ENCODE data around the gene TBCD. TPM values are rescaled to one million over a fixed set of nuclear protein-coding genes. Genes with fewer than 3 reads are reported as not detected.
"Not testable (repeated sequence)": the region's sequence is repeated elsewhere in the genome, so short reads cannot be mapped to it uniquely, and the experiment has no call there.

The TBCD gene
- total RNA-seq, 2 donors from 2014 or later = 72.5 to 80.5 TPM

DNA sequence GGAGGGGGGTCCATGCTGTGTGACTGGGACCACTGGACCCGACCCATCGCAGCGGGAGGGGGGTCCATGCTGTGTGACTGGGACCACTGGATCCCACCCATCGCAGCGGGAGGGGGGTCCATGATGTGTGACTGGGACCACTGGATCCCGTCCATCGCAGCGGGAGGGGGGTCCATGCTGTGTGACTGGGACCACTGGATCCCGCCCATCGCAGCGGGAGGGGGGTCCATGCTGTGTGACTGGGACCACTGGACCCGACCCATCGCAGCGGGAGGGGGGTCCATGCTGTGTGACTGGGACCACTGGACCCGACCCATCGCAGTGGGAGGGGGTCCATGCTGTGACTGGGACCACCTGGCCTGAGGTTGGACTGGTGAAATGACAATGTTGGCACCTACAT, 33.7 kb downstream of the TBCD start:
- intact Hi-C loops (cut with DNase I) = loop anchor here in 1 of 2 donors (10.0 kb wide), 1 partner anchor 431 kb away; the partner anchor contains the start of gene TEX19

DNA sequence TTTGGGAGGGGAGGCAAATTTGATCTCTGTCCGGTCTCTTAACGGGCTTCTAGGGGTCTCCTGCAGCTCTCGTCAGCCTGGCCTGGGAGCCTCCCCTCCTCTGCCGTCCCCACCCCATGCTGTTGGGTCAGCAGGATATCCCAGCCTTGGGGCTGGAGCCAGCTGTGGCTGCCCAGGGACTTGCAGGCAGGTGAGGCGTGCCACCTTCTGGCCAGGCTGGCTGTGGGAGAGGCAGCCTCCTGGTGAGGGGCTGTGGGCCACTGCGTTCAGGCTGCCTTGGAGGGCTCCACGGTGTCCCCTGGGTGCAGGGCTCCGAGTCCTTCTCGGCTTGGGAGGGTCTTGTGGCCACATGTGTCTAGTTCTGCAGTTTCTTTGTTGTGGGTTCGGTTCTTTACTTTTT, 34.6 kb downstream of the TBCD start:
- intact Hi-C loops (cut with DNase I) = loop anchor here in 1 of 2 donors (10.0 kb wide), 1 partner anchor 432 kb away; the partner anchor contains the start of gene TEX19
- DNase-seq (ENCODE audit: low spot score) = no peak

More for the DNA sequence above, 33.7 kb downstream of the TBCD start:
- not testable (repeated sequence) for DNase-seq (ENCODE audit: low spot score)

DNA sequence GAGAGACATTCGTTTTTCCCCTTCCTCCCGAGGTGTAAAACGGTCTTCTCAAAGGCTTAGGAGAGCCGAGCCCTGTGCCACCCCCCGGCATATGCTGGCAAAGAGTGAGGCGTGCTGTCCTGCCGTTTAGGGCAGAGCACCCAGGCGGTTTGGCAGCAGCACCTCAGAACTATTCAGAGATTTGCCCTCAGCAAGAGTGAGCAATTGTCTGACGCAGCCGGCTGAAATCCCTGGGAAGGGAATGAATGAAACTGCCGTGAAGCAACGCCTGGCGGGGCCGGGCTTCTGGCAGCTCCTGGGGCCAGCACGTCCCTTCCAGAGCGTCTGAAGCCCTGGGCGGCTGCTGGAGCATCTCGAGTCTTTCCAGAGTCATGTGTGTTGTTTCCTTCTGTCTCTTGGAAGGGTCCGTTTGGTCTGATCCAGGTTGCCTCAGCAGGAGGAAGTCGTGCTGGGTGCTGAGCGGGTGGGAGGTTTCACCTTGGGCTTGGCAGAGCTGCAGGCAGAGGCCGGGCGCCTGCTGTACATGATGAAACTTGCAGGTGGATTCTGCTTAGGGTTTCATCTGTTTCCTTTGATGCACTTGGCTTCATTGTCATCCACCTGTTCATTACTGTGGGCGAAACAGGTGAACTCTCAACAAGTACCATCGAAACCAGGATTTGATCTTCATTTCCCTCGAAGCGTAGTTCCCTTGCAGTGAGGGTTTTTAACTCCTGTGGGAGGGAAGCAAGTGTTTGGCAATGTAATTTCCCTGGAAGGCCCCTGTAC, 35.4 kb downstream of the TBCD start:
- peak; percentile 96 for DNase-seq (ENCODE audit: low spot score)
- intact Hi-C loops (cut with DNase I) = loop anchor here in 1 of 2 donors (10.0 kb wide), 1 partner anchor 432 kb away; the partner anchor contains the start of gene TEX19

DNA sequence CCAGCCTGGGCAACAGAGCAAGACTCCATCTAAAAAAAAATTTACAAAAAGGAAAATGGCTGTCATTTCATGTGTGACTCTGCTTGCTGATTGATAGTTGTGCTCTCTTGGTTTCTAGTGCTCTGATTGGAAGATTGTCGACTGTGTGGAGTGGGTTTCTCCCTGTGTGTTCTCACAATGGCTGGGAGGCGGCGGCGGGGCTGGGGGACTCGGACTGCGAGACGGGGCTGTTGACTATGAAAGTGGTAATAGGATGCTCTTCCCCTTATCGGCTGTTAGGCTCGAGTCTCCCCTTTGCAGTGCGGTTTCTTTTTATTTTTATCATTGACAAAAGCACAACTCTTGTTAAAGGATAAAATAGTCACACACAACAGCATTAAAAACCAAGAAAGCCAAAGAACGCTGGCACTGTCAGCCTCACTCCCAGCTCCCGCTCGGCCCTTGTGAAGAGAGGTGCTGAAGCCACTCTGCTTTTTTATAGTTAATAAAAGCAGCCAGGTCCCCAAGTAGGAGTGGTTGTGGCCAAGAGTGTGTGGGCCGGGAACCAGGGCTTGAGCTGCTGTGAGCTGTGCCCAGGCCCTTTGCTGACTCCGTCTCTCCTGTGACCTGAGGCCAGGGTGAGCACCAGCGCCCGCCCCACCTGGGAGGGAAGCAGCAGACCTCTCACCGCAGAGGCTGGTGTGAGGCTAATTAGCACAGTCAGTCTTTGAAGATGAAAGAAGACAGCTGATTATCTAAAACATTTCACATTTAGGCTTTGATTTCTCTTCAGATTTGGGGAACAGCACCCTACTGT, 36.5 kb downstream of the TBCD start:
- intact Hi-C loops (cut with DNase I) = loop anchor here in 1 of 2 donors (10.0 kb wide), 1 partner anchor 434 kb away; the partner anchor contains the start of gene TEX19
- DNase-seq (ENCODE audit: low spot score) = no peak

DNA sequence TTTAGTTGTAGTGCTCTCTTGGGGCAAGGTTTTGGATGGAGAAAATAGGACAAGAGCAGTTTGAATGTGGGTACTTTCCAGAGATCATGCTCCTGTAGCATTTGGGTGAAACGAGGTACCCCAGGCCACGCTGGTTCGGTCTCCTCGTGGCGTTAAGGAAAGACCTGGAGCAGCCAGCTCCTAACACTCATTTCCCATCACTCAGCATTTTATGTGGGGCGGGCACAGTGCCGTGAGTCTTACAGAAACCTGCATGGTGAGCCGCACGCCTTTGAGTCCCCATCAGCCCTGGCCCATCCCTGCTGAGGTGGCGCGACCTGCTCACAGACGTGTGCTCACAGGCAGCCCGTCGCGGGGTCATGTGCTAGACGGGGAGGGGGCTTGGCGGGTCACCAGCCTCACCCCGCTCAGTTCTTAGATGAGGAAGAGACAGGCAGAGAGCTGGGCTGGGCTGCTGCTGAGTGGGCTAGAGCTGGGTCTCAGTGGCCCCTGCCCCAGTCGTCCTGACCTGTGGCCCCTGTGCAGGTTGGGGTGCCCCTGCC, 37.3 kb downstream of the TBCD start:
- no peak for DNase-seq (ENCODE audit: low spot score)
- intact Hi-C loops (cut with DNase I) = loop anchor here in 1 of 2 donors (10.0 kb wide), 1 partner anchor 434 kb away; the partner anchor contains the start of gene TEX19

DNA sequence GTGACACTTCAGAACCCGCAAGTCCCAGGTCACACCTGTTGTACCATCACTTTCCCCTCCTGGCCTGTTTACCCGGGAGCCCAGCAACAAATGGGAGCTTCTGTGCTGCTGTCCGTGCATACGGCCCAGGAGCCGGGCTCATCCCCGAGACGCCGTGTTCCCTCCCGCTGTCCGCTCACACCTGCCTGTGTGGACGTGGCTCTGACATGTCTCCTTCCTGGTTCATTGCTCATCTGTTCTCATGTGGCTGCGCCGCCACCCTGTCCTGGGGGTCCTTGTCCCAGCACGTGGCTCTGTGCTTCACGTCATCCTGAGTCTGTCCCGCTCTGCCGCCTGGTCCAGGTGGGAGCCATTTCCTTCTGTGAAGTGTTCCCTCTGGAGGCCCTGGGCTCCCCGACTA, 37.9 kb downstream of the TBCD start:
- intact Hi-C loops (cut with DNase I) = loop anchor here in 1 of 2 donors (10.0 kb wide), 1 partner anchor 435 kb away; the partner anchor contains the start of gene TEX19
- DNase-seq (ENCODE audit: low spot score) = no peak

DNA sequence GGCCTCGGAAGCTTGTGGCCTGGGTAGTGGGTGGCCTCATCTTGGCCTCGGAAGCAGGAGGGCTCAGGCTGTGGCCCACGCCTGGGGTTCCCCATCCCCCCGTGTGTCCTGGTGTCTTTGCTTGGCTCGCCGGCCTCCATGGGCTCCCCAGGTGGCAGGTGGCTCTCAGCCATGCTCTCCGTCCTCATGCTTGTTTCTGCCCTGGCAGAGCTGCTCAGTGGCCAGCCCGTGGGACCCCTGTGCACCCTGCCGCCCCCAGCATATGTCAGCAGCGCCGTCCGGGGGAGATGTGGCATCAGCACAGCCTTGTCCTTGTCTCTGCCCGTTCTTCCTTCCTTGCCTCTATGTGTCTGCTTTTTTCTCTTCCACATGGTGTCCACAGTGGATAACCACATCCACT, 38.5 kb downstream of the TBCD start:
- intact Hi-C loops (cut with DNase I) = no loop called here
- no peak for DNase-seq (ENCODE audit: low spot score)

DNA sequence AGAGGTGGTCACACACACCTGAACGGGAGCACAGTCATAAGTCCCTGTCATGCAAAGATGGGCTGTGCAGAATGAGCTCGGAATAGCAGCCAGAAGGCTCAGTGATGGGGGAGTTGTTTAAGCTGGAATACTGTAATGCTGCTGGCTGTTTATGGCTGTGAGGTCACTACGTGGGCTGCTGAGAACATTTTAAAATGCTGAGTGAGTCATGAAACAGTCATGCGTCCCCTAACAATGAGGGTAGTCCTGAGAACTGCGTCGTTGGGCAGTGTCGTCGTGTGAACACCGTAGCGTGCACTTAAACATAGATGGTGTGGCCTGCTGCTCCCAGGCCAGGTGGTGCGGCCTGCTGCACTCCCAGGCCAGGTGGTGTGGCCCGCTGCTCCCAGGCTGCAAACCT, 39.7 kb downstream of the TBCD start:
- no peak for DNase-seq (ENCODE audit: low spot score)
- intact Hi-C loops (cut with DNase I) = no loop called here

DNA sequence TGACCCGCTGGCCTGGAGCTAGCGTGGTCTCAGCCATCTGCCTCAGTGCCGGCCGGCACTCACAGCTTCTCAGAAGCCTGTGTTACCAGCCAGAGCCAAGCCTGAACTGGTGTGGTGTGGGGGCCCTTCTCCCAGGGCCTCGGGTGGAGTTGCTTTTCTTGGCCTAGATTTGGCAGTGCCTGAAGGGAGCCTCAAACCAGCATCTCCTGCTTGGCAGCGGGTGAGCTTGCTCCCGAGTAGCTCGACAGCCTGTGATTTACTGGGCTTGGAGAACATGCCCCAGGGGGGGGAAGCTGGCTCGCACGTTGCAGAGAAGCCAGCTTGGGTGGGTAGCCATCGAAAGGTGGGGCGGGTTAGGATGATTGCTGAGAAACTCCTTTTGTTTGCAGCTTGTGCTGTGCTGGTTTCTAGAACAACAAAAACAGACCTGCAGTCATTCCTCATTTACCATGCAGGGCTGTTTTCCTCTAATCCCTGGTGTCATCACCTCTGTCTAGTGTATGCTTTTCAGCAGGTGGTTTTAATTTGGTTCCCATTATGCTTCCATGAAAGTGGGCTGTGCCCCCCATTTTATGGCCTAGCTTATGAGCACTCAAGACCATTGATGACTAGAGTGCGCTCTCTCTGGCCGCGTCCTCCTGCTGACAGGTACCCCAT, 42.2 kb downstream of the TBCD start:
- no peak for DNase-seq (ENCODE audit: low spot score)
- intact Hi-C loops (cut with DNase I) = no loop called here

DNA sequence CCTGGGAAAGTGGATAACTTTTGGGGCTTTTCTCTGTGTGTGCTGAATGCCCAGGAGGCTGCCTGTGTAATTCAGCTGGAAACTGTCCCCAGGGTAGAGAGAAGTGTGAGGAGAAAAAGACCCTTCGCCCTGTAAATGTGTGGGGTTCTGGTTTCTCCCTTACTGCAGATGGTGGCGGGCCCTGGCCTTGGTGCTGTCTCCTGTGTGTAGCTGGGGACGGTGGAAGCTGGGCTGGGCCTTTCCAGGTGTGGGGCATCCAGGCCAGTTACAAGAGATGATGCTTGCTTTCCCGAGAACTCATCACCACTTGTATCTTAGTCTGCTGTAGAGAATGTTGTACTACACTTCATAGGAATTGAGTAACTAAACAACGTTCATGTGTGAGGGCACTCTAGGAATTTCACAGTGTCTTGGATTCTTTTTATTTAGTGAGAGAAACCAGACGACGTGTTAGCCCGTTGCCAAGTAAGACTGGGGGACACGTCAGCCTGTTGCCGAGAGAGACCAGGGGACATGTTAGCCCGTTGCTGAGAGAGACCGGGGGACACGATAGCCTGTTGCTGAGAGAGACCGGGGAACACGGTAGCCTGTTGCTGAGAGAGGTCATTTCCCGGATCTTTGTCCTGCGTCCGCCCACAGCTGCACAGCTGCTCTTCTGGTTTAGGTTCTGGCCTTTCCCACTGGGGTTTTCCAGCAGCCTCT, 43.1 kb downstream of the TBCD start:
- intact Hi-C loops (cut with DNase I) = no loop called here
- no peak for DNase-seq (ENCODE audit: low spot score)

DNA sequence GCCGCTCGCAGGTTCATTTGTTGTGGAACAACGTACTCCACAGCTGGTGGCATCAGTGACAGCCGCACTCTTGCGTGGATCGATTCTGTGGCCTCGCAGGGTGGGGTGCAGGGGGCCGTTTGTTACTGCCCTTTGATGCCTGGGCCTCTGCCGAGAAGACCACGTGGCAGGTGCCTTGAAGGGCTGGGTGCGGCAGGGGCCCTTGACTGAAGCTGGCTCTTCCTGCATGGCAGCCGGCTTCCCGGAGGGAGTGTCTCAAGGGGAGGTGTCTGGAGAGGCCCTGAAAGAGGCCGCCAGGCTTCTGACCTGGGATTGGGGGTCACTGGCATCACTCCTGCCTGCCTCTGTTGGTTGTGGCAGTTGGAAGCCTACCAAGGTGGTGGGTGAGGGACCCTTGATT, 43.8 kb downstream of the TBCD start:
- intact Hi-C loops (cut with DNase I) = no loop called here
- no peak for DNase-seq (ENCODE audit: low spot score)

DNA sequence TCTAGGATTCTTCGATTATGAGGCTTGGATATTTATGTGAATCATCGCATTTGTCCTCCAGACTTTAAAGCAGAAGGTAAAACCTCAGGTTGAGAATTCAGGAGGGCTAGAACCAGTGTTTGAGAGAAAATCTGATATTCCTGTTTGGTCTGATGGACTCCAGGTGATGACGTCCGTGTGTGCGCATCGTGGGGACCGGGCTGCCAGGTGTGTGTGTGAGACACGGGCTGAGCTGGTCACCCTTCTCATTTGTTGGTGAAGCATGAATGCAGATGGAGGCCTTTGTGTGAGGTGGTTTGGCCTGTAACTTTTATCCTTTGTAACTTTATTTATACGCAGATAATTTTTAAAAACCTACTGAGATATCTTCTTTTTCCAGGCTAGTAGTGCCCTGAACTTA, 45.2 kb downstream of the TBCD start:
- intact Hi-C loops (cut with DNase I) = no loop called here
- no peak for DNase-seq (ENCODE audit: low spot score)

DNA sequence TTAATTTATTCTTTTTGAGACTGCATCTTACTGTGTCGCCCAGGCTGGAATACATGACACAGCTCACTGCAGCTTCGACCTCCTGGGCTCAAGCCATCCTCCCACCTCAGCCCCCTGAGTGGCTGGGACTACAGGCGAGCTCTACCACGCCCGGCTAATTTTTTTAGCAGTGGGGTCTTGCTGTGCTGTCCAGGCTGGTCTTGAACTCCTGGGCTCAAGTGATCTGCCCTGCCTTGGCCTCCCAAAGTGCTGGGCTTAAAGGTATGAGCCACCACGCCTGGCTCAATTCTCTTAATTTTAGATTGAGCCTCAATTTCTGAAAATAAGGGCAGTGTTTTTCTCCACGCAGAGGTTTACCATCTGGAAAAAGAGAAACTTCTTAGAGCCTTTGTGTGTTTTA, 46.9 kb downstream of the TBCD start:
- DNase-seq (ENCODE audit: low spot score) = no peak
- intact Hi-C loops (cut with DNase I) = no loop called here

DNA sequence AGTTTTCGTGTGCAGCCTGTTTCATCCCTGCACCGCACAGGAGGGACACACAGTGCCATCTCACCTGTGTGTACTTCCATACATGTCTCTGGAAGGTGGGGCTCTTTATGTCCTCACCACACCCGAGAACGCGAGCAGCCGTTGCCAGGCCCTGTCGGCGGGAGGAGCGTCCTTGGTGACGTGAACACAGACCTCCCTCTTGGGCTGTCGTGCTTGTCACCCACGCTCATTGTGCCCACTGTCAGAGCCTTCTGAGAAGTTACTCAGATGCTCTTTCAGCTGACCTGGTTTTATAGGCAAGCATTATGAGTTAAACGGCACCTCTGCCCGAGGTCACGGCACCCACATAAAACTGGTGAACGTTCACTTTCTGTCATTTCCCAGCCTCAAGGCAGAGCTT, 47.7 kb downstream of the TBCD start:
- DNase-seq (ENCODE audit: low spot score) = no peak
- intact Hi-C loops (cut with DNase I) = no loop called here

DNA sequence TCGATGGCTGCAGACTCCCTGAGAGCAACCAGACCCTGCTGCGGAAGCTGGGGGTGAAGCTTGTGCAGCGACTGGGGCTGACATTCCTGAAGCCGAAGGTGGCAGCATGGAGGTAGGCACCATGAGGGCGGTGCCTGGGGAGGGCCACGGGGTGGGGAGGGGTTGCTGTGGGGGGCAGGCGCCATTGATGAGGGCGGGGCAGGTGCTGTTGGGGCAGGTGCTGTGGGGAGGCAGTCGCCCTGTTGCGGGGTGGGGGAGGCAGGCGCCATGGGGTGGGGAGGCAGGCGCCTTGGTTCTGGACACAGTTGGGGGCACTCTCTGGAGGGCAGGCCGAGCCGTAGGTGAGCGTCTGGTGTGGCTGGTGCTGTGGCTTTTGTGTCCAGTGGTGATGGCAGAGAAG, 49.0 kb downstream of the TBCD start:
- intact Hi-C loops (cut with DNase I) = loop anchor here in 1 of 2 donors (10.0 kb wide), 1 partner anchor 114 kb away; no protein-coding TSS in a partner anchor
- DNase-seq (ENCODE audit: low spot score) = no peak

DNA sequence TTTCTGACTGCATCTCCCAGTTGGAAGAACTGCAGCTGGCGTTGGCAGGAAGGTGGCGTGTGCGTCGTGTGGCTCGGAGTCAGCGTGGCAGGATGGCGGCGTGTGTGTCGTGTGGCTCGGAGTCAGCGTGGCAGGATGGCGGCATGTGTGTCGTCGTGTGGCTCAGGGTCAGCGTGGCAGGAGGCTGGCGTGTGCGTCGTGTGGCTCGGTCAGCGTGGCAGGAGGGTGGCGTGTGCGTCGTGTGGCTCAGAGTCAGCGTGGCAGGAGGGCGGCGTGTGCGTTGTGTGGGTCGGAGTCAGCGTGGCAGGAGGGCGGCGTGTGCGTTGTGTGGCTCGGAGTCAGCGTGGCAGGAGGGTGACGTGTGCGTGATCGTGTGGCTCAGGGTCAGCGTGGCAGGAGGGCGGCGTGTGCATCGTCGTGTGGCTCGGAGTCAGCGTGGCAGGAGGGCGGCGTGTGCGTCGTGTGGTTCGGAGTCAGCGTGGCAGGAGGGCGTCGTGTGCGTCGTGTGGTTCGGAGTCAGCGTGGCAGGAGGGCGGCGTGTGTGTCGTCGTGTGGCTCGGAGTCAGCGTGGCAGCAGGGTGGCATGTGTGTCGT, 49.6 kb downstream of the TBCD start:
- no peak for DNase-seq (ENCODE audit: low spot score)
- intact Hi-C loops (cut with DNase I) = loop anchor here in 1 of 2 donors (10.0 kb wide), 1 partner anchor 113 kb away; no protein-coding TSS in a partner anchor

DNA sequence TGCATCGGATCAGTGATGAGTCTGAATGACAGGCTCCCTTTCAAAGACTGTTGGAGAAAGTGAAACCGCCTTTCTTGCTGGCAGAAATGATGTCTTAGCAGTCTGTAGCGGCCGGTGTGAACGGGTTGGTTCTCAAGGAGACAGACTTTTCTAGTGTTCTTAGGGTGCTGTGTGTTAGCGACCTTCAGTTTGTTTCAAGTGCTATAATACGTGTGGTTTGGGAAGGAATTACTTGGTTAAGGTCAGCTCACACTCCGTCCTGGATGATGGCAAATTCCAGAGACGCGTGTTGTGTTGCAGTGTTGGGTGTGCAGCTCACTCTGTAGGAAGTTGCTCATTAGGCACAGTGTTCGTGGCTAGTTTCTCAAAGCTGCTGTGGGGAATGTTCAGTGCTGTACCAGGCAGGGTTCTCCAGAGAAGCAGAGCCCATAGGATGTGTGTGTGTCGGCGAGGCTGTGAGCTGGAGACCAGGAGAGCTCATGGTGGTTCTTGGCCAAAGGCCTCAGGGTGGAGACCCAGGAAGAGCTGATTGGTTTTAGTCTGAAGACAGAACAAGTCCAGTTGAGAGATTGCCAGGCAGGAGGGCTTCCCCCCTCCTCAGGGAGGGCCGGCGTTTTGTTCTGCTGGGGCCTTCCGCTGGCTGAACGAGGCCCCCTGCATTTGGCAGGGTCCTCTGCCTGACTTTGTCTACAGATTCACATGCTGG, 50.4 kb downstream of the TBCD start:
- no peak for DNase-seq (ENCODE audit: low spot score)
- intact Hi-C loops (cut with DNase I) = loop anchor here in 1 of 2 donors (10.0 kb wide), 1 partner anchor 113 kb away; no protein-coding TSS in a partner anchor

DNA sequence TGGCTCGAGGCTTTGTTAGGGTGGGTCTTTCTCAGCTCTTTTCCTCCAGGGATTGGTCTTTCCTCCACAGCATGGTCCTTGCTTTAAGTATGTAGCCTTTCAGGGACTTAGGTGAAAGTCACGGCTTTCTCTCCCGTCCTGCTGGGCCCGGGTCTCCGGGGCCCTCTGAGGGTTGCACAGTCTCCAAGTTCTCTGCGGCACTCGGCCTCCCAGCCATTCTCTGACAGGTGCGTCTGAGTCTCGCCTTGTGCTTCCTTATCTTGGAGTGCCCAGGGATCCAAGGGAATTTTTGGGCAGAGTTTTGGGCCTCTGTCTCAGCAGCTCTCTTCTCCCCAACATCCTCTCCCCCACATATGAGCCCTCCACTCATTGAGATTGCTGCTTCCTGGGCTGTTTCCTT, 51.3 kb downstream of the TBCD start:
- intact Hi-C loops (cut with DNase I) = loop anchor here in 1 of 2 donors (10.0 kb wide), 1 partner anchor 112 kb away; no protein-coding TSS in a partner anchor
- DNase-seq (ENCODE audit: low spot score) = no peak

Measured in posterior vena cava (tissue), 2 donors.